Fibroblast of villous mesenchyme (primary cell): ENCODE results near the gene DNM3. TPM values are rescaled to one million over a fixed set of nuclear protein-coding genes. Genes with fewer than 3 reads are reported as not detected.

Experiments used
- DNase-seq: peaks from one replicate; pipeline ENCODE4 v3.0.0-alpha.2; 2010; ENCODE audit warnings: low read depth
- H3K4me3 ChIP-seq: 2 replicates; pipeline ENCODE4 v1.5.1; 2011; ENCODE audit warnings: low read depth, mild to moderate bottlenecking, low read length
- total RNA-seq: library from RNA; depleted of rRNA; stranded (reverse); fragments of >200 nt; gene quantifications from 2 replicates; pipeline ENCODE4 v1.2.3, GENCODE V29; 2012
- TF ChIP-seq, protein P1 (sequence below): IDR thresholded peaks from 2 replicates; pipeline ENCODE4 v1.5.1; 2012; ENCODE audit warnings: low read depth, mild to moderate bottlenecking, low read length; ENCODE audit not compliant: insufficient read depth

DNM3 gene
- total RNA-seq, 1 donor: 2.2 TPM

DNA sequence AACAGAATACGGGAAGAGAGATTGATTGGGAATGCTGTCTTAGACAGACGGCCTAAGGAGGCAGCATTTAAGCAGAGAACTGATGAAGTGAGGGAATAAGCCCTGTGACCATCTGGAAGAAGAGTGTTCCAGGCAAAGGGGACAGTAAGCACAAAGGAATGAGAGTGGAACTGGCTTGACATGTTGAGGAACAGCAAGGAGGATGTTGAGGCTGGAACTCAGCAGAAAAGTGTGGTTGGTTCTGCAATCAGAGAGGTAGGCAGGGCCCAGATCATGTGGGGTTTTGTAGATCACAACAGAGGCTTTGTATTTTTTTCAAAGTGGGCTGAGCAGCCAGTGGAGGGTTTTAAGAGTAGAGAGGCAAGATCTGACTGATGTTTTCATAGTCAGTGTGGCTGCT, 157.4 kb downstream of the DNM3 start:
- TF ChIP-seq, protein P1, sequence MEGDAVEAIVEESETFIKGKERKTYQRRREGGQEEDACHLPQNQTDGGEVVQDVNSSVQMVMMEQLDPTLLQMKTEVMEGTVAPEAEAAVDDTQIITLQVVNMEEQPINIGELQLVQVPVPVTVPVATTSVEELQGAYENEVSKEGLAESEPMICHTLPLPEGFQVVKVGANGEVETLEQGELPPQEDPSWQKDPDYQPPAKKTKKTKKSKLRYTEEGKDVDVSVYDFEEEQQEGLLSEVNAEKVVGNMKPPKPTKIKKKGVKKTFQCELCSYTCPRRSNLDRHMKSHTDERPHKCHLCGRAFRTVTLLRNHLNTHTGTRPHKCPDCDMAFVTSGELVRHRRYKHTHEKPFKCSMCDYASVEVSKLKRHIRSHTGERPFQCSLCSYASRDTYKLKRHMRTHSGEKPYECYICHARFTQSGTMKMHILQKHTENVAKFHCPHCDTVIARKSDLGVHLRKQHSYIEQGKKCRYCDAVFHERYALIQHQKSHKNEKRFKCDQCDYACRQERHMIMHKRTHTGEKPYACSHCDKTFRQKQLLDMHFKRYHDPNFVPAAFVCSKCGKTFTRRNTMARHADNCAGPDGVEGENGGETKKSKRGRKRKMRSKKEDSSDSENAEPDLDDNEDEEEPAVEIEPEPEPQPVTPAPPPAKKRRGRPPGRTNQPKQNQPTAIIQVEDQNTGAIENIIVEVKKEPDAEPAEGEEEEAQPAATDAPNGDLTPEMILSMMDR: no peak
- no peak for DNase-seq
- H3K4me3 ChIP-seq: no peak overlapping the region

DNA sequence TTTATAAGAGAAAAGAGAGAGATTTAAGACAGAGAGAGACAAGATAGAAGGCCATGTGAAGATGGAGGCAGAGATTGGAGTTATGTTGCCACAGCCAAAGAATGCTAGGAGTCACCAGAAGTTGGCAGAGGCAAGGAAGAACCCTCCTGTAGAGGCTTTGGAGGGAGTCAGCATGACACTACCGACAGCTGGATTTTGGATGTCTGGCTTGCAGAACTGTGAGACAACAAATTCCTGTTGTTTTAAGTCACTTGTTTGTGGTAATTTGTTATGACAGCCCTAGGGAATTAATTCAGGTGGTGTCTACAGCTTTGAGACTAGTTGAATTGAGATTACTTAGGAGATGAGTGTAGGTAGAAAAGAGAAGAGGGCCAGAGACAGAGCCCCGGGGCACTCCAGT, 158.5 kb downstream of the DNM3 start:
- TF ChIP-seq, protein P1: no peak
- H3K4me3 ChIP-seq: no peak overlapping the region
- peak; percentile 45 for DNase-seq

GRCh38 chr1:172001288-172001687, 160.0 kb downstream of the DNM3 start:
- H3K4me3 ChIP-seq: no peak overlapping the region
- TF ChIP-seq, protein P1: no peak
- no peak for DNase-seq

DNA sequence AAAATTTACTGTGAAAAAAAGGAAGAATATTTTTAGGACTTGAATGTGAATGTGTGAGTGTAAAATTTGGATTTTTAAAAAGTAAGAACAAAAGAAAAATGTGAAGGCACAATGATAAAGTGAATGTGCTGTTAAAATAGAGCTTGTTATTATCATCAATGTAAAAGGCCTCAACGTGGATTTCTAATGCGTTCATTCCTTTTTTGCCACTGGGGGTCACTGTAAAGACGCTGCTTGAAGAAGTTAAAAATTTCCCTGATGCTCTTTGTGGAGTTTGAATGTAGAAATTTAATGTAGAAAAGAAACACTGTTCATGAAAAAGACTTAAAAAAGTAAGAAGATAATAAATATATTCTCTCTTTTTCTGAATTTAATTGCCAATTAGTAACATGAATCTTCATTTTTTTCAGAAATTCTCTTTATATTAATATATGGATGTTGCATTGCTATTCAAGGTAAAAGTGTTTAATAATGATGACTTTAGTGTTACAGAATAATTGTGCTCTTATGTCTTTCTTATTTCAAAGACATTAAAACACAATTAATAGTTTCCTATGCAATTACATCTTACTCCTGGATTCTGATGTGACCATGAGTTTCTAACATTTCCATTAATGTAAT, 161.5 kb downstream of the DNM3 start:
- no peak overlapping the region for H3K4me3 ChIP-seq
- TF ChIP-seq, protein P1: peak; percentile 79
- DNase-seq: peak; percentile 78

GRCh38 chr1:172003766-172004530, 162.7 kb downstream of the DNM3 start:
- DNase-seq: peak; percentile 53
- H3K4me3 ChIP-seq: no peak overlapping the region
- TF ChIP-seq, protein P1: no peak

- TF ChIP-seq, protein P1: no peak
- no peak for DNase-seq
- H3K4me3 ChIP-seq: no peak overlapping the region
Measured at GRCh38 chr1:172004671-172005070, 163.4 kb downstream of the DNM3 start.
